Activated T-helper 2 cell treated with anti-CD3 and anti-CD28 coated beads, Interferon-gamma antibody, Interleukin-2, Interleukin-4, amounts not matched to agents 10 μg/mL and 5 μg/mL and 100 μg/mL, durations not matched to agents 14 hours and 24 hours and 36 hours (primary cell): ENCODE measurements around the gene PILRA. TPM values are rescaled to one million over a fixed set of nuclear protein-coding genes. Genes with fewer than 3 reads are reported as not detected.
"Not testable (repeated sequence)": the region's sequence is repeated elsewhere in the genome, so short reads cannot be mapped to it uniquely, and the experiment has no call there.

Experiments
- DNase-seq: peaks from one replicate; pipeline ENCODE4 v3.0.0; 2021; ENCODE audit warnings: low spot score
- H3K27ac Mint-ChIP-seq: one replicate; pipeline ENCODE4 v1.8.0; 2021; ENCODE audit warnings: mixed read lengths
- H3K27me3 Mint-ChIP-seq: one replicate; pipeline ENCODE4 v1.8.0; 2021; ENCODE audit warnings: low read depth, mixed read lengths
- H3K36me3 Mint-ChIP-seq: one replicate; pipeline ENCODE4 v1.8.0; 2021; ENCODE audit warnings: low read depth, mixed read lengths
- H3K4me1 Mint-ChIP-seq: one replicate; pipeline ENCODE4 v1.8.0; 2021; ENCODE audit warnings: low read depth, mixed read lengths
- H3K4me3 Mint-ChIP-seq: one replicate; pipeline ENCODE4 v1.8.0; 2021; ENCODE audit warnings: low read depth, mild to moderate bottlenecking, moderate library complexity, mixed read lengths
- H3K9me3 Mint-ChIP-seq: one replicate; pipeline ENCODE4 v1.8.0; 2021; ENCODE audit warnings: mixed read lengths
- intact Hi-C: fragments of 100-400 bp; cut with micrococcal nuclease; formaldehyde crosslinking; loops from one replicate; pipeline ENCODE4 v1.15.1; 2023
- total RNA-seq: library from RNA; stranded (reverse); gene quantifications from 2 replicates; pipeline ENCODE4 v1.2.3, GENCODE V29; 2022

PILRA gene
- total RNA-seq, 1 donor from 2014 or later = 12.3 TPM

- H3K4me1 Mint-ChIP-seq = peaks cover 16% of the 10 kb centered on the region
- peaks cover 32% of the 10 kb centered on the region for H3K36me3 Mint-ChIP-seq
- no peaks in the 10 kb centered on the region for H3K27me3 Mint-ChIP-seq
- intact Hi-C loops = no loop called here
- H3K4me3 Mint-ChIP-seq = no peak overlapping the region
- H3K9me3 Mint-ChIP-seq = no peaks in the 10 kb centered on the region
- peak overlapping the region; percentile 55 for H3K27ac Mint-ChIP-seq
- no peak for DNase-seq
Observed at GRCh38 chr7:100438172-100438571, 64.9 kb downstream of the PILRA start.

DNA sequence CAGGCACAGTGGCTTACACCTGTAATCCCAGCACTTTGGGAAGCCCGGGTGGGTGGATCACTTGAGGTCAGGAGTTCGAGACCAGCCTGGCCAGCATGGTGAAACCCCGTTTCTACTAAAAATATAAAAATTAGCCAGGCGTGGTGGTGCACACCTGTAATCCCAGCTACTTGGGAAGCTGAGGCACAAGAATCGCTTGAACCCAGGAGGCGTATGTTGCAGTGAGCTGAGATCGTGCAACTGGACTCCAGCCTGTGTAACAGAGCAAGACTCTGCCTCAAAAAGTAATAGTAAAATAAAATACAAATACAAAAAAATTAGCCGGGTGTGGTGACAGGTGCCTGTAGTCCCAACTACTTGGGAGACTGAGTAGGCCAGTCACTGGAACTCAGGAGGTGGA is 65.4 kb downstream of the PILRA start:
- intact Hi-C loops, DNase-seq, H3K4me3 Mint-ChIP-seq, H3K27me3 Mint-ChIP-seq, H3K27ac Mint-ChIP-seq, H3K9me3 Mint-ChIP-seq: not testable (repeated sequence)
- H3K36me3 Mint-ChIP-seq = peaks cover 26% of the 10 kb centered on the region
- peaks cover 11% of the 10 kb centered on the region for H3K4me1 Mint-ChIP-seq

- H3K9me3 Mint-ChIP-seq, H3K4me3 Mint-ChIP-seq, H3K27me3 Mint-ChIP-seq, intact Hi-C loops, H3K27ac Mint-ChIP-seq, DNase-seq: not testable (repeated sequence)
- Mint-ChIP-seq H3K36me3 (peaks cover 21% of the 10 kb centered on the region), H3K4me1 (peaks cover 12% of the 10 kb centered on the region)
Observed at GRCh38 chr7:100439244-100439643, 66.0 kb downstream of the PILRA start.

DNA sequence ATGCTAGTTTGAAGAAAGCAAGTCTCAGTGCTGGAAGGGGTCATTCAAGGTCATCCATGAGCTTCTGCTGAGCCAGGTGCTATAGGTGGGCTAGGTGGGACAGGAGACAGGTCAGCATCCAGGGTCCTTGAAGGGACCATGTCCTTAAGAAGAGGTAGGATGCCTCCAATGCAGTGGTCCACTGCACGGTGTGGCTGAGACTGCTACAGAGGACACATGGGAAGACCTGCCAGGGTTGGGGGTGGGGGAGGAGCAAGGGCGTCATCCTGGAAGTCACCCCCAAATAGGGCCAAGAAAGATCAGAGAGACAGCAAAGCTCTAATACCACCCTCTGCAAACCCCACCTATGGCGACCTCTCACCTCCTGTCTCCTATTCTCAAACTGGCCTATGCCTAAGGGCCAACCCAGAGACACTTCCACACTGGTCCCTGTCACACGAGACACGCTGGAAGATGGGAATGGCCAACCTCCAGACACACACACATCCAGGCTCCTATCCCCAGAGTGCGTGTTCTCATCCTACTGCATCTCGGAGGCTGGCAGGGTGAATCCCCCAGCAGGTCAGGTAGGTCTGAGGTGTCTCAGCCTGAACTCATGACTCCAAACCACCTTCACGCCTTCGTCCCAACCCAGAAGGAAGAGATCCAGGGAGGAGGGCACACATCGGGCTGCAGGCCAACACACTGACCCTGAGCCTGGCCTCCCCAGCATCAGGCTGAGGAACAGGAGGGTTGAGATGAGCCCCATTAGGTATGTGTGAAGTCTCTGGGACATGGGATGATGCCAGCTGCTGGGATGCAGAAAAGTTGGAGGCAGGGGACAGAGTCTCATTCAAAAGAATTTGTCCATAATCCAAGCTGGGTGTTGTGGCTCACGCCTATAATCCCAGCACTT is 68.6 kb downstream of the PILRA start:
- DNase-seq = no peak
- Mint-ChIP-seq H3K27me3 (no peaks in the 10 kb centered on the region), H3K27ac (no peak overlapping the region), H3K9me3 (no peaks in the 10 kb centered on the region), H3K36me3 (no peaks in the 10 kb centered on the region), H3K4me3 (no peak overlapping the region), H3K4me1 (peaks cover 14% of the 10 kb centered on the region)
- intact Hi-C loops = no loop called here

DNA sequence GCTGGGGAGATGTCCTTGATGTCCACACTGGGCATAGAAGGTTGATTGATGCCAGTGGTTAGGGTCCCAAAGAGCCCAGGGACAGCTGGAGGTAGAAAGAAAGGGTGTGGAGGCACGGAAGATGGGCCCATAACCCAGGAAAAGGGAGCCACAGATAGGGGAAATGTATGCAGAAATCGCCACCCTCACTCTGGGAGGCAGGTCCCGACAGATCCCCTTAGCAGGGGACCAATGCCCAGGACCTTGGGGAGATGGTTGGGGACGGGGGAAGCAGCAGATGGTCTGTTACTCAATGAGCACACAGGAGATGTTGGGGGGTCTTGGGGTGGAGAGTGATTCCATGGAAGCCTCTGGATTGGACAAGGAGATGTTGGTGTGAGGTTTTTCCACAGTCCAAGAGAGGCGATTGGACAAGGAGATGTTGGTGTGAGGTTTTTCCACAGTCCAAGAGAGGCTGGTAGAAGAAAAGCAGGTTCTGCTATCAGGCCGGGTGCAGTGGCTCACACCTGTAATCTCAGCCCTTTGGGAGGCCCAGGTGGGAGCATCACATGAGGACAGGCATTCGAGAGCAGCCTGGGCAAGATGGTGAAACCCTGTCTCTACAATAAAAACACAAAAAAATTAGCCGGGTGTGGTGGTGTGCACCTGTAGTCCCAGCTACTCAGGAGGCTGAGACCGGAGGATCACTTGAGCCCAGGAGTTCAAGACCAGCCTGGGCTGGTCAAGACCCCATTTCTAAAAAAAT is 70.0 kb downstream of the PILRA start:
- no peak overlapping the region for H3K4me3 Mint-ChIP-seq
- no peaks in the 10 kb centered on the region for H3K27me3 Mint-ChIP-seq
- no peak for DNase-seq
- H3K27ac Mint-ChIP-seq = peak overlapping the region; percentile 20
- H3K9me3 Mint-ChIP-seq = no peaks in the 10 kb centered on the region
- no peaks in the 10 kb centered on the region for H3K36me3 Mint-ChIP-seq
- H3K4me1 Mint-ChIP-seq = peaks cover 14% of the 10 kb centered on the region
- intact Hi-C loops = no loop called here

- peaks cover 14% of the 10 kb centered on the region for H3K4me1 Mint-ChIP-seq
- peak overlapping the region; percentile 89 for H3K27ac Mint-ChIP-seq
- H3K27me3 Mint-ChIP-seq = no peaks in the 10 kb centered on the region
- intact Hi-C loops = no loop called here
- no peaks in the 10 kb centered on the region for H3K9me3 Mint-ChIP-seq
- no peak for DNase-seq
- H3K4me3 Mint-ChIP-seq = no peak overlapping the region
- H3K36me3 Mint-ChIP-seq = no peaks in the 10 kb centered on the region
Observed at GRCh38 chr7:100444311-100445278, 71.3 kb downstream of the PILRA start.

- Mint-ChIP-seq H3K36me3 (no peaks in the 10 kb centered on the region), H3K27me3 (no peaks in the 10 kb centered on the region), H3K9me3 (no peaks in the 10 kb centered on the region), H3K4me1 (peaks cover 17% of the 10 kb centered on the region), H3K27ac (no peak overlapping the region), H3K4me3 (no peak overlapping the region)
- intact Hi-C loops = no loop called here
- no peak for DNase-seq
Observed at GRCh38 chr7:100446040-100446439, 72.8 kb downstream of the PILRA start.

DNA sequence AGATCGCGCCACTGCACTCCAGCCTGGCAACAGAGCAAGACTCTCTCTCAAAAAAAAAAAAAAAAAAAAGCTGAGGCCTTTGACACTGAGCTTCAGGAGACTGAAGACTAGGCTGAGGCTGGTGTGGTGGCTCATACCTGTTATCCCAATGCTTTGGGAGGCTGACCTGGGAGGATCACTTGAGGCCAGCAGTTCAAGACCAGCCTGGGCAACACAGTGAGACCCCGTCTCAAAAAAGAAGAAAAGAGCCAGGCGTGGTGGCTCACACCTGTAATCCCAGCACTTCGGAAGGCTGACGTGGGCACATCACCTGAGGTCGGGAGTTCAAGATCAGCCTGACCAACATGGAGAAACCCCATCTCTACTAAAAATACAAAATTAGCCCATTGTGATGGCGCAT is 74.1 kb downstream of the PILRA start:
- H3K36me3 Mint-ChIP-seq, H3K27ac Mint-ChIP-seq: not testable (repeated sequence)

GRCh38 chr7:100449190-100449795 is 76.0 kb downstream of the PILRA start:
- intact Hi-C loops = no loop called here
- peaks cover 14% of the 10 kb centered on the region for H3K4me1 Mint-ChIP-seq
- no peaks in the 10 kb centered on the region for H3K9me3 Mint-ChIP-seq
- DNase-seq = no peak
- H3K36me3 Mint-ChIP-seq = no peaks in the 10 kb centered on the region
- H3K4me3 Mint-ChIP-seq = no peak overlapping the region
- H3K27me3 Mint-ChIP-seq = no peaks in the 10 kb centered on the region
- H3K27ac Mint-ChIP-seq = no peak overlapping the region

More for the DNA sequence above, 74.1 kb downstream of the PILRA start:
- H3K27me3 Mint-ChIP-seq, H3K9me3 Mint-ChIP-seq, H3K4me3 Mint-ChIP-seq, intact Hi-C loops, DNase-seq: not testable (repeated sequence)
- peaks cover 17% of the 10 kb centered on the region for H3K4me1 Mint-ChIP-seq

Other genes starting within 250 kb of the PILRA start
- gene MBLAC1, start 246.5 kb upstream of the PILRA start, total RNA-seq = 2.8 and 2.9 TPM in 2 replicates
- 125 and 130 TPM in 2 replicates for gene LAMTOR4, start 224.6 kb upstream of the PILRA start, total RNA-seq
- gene TRAPPC14, start 214.8 kb upstream of the PILRA start, total RNA-seq = 31.2 and 33.2 TPM in 2 replicates
- 2.4 and 2.8 TPM in 2 replicates for gene GAL3ST4, start 204.9 kb upstream of the PILRA start, total RNA-seq
- 7.0 and 7.8 TPM in 2 replicates for gene GPC2, start 196.1 kb upstream of the PILRA start, total RNA-seq
- 20.6 and 22.3 TPM in 2 replicates for gene STAG3, start 195.6 kb upstream of the PILRA start, total RNA-seq
- gene PVRIG, start 153.5 kb upstream of the PILRA start, total RNA-seq = 18.7 and 21.7 TPM in 2 replicates
- not detected in 2 replicates for gene SPDYE3, start 65.8 kb upstream of the PILRA start, total RNA-seq
- gene PILRB, start 15.4 kb upstream of the PILRA start, total RNA-seq = 86.2 and 87.5 TPM in 2 replicates
- 1.1 and 3.5 TPM in 2 replicates for gene ZCWPW1, start 55.2 kb downstream of the PILRA start, total RNA-seq
- 50.9 and 51.0 TPM in 2 replicates for gene MEPCE, start 56.3 kb downstream of the PILRA start, total RNA-seq
- 59.8 and 63.6 TPM in 2 replicates for gene PPP1R35, start 63.0 kb downstream of the PILRA start, total RNA-seq
- 3.2 and 4.5 TPM in 2 replicates for gene SPACDR, start 90.8 kb downstream of the PILRA start, total RNA-seq
- gene TSC22D4, start 105.7 kb downstream of the PILRA start, total RNA-seq = 103 and 106 TPM in 2 replicates
- 0.27 and 0.34 TPM in 2 replicates for gene NYAP1, start 110.4 kb downstream of the PILRA start, total RNA-seq
- gene AGFG2, start 165.7 kb downstream of the PILRA start, total RNA-seq = 75.5 and 75.7 TPM in 2 replicates
- 11.3 and 11.8 TPM in 2 replicates for gene SAP25, start 200.4 kb downstream of the PILRA start, total RNA-seq
- 105 and 106 TPM in 2 replicates for gene LRCH4, start 212.6 kb downstream of the PILRA start, total RNA-seq
- gene FBXO24, start 212.8 kb downstream of the PILRA start, total RNA-seq = 0.37 and 0.91 TPM in 2 replicates
- gene PCOLCE, start 228.9 kb downstream of the PILRA start, total RNA-seq = 8.6 and 10.3 TPM in 2 replicates
- 14.1 TPM in 2 replicates for gene MOSPD3, start 239.1 kb downstream of the PILRA start, total RNA-seq